Sciatic nerve (tissue), 1 donor: Measurements from ENCODE around the gene SARDH. TPM values are rescaled to one million over a fixed set of nuclear protein-coding genes. Genes with fewer than 3 reads are reported as not detected.

Source experiments
- total RNA-seq: library from RNA; stranded (reverse); fragmentation: NEBNext Ultra II Directional; extraction: Animal tissue kit (Norgen Biotek cat#: 25700); gene quantifications from one replicate; pipeline ENCODE4 v1.2.1, GENCODE V29; 2021
- donor health status: DM: no; HTN: no; CAD: no.

SARDH gene
- total RNA-seq, 1 donor from 2014 or later, result 6.0 TPM

Other genes with a start within 250 kb of the SARDH start
- not detected for gene MYMK, start 213.4 kb downstream of the SARDH start, total RNA-seq
- gene ADAMTSL2, start 203.6 kb downstream of the SARDH start, total RNA-seq, result 22.3 TPM
- not detected for gene FAM163B, start 129.0 kb downstream of the SARDH start, total RNA-seq
- gene DBH, start 102.0 kb downstream of the SARDH start, total RNA-seq, result 0.13 TPM